Stimulated activated CD4-positive, alpha-beta T cell treated with anti-CD3 and anti-CD28 coated beads, TNF-alpha, amount 100 ng/mL, for 1 hour (primary cell): ENCODE data around the gene DNAJC18.

Source experiments
- DNase-seq, 3 donors: peaks; one replicate each; pipeline ENCODE4 v3.0.0-alpha.2; 2020; ENCODE audit warnings: low read depth in 3 of 3, low spot score in 1 of 3

Gene DNAJC18

GRCh38 chr5:139404484-139404840 is 34.9 kb downstream of the DNAJC18 start:
- DNase-seq, result no peak

- DNase-seq, result peak; percentile 92 to 95 (median 92)
Measured at GRCh38 chr5:139403787-139404483, 35.4 kb downstream of the DNAJC18 start, which contains the start of gene SPATA24. Gene SPATA24 (minus strand): TSS chr5:139404089. CDS start chr5:139404060, 29 bp downstream.

- DNase-seq, result no peak
Measured at GRCh38 chr5:139403418-139403786, 35.9 kb downstream of the DNAJC18 start.

GRCh38 chr5:139402561-139403158 is 36.7 kb downstream of the DNAJC18 start:
- no peak for DNase-seq

GRCh38 chr5:139401546-139401945 is 37.8 kb downstream of the DNAJC18 start:
- no peak for DNase-seq

- DNase-seq, result no peak
Measured at GRCh38 chr5:139399501-139400121, 39.7 kb downstream of the DNAJC18 start.

- DNase-seq, result no peak
Measured at GRCh38 chr5:139397921-139398320, 41.4 kb downstream of the DNAJC18 start.

- DNase-seq, result no peak
Measured at GRCh38 chr5:139396691-139397090, 42.6 kb downstream of the DNAJC18 start.

- no peak for DNase-seq
Measured at GRCh38 chr5:139395844-139396640, 43.3 kb downstream of the DNAJC18 start.

GRCh38 chr5:139394654-139395566 is 44.4 kb downstream of the DNAJC18 start, which contains the start of gene PROB1:
Gene PROB1 (minus strand): TSS chr5:139395104. CDS start chr5:139395081, 23 bp downstream.
- DNase-seq, result no peak

GRCh38 chr5:139394123-139394653 is 45.1 kb downstream of the DNAJC18 start:
- DNase-seq, result no peak

- DNase-seq, result no peak
Measured at GRCh38 chr5:139393497-139394122, 45.7 kb downstream of the DNAJC18 start.

GRCh38 chr5:139392678-139393496 is 46.4 kb downstream of the DNAJC18 start:
- peak; percentile 16 to 55 (median 49) for DNase-seq

GRCh38 chr5:139392324-139392677 is 47.0 kb downstream of the DNAJC18 start:
- no peak for DNase-seq

GRCh38 chr5:139391570-139392323 is 47.6 kb downstream of the DNAJC18 start:
- no peak for DNase-seq

- DNase-seq, result no peak
Measured at GRCh38 chr5:139390639-139391569, 48.4 kb downstream of the DNAJC18 start.
